ENCODE measurements around the gene DVL1.
A peak's percentile ranks its signal among the peaks of the same experiment; 100 is the strongest.

DVL1 gene

DNA sequence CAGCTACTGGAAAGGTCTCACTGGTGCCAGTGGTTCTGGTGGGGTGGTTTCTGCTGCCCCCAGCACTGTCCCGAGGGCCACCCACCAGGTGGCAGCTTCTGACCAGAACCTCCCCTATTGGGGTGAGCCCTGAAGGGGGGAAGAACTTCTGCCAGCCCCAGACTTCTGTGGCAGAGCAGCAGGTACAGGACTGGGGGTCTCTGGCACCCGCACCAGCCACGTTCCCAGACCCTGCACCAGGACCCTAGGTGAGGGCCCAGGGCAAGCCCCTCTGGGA lies 39.2 kb downstream of the DVL1 start:
- DNase-seq (ENCODE audit: low read depth), result no peak

- DNase-seq (ENCODE audit: low read depth), result peak; percentile 40
These were observed 39.7 kb downstream of the DVL1 start for GRCh38 chr1:1309251-1310108.

- no peak for DNase-seq (ENCODE audit: low read depth)
These were observed 40.4 kb downstream of the DVL1 start for GRCh38 chr1:1308756-1309250.

DNA sequence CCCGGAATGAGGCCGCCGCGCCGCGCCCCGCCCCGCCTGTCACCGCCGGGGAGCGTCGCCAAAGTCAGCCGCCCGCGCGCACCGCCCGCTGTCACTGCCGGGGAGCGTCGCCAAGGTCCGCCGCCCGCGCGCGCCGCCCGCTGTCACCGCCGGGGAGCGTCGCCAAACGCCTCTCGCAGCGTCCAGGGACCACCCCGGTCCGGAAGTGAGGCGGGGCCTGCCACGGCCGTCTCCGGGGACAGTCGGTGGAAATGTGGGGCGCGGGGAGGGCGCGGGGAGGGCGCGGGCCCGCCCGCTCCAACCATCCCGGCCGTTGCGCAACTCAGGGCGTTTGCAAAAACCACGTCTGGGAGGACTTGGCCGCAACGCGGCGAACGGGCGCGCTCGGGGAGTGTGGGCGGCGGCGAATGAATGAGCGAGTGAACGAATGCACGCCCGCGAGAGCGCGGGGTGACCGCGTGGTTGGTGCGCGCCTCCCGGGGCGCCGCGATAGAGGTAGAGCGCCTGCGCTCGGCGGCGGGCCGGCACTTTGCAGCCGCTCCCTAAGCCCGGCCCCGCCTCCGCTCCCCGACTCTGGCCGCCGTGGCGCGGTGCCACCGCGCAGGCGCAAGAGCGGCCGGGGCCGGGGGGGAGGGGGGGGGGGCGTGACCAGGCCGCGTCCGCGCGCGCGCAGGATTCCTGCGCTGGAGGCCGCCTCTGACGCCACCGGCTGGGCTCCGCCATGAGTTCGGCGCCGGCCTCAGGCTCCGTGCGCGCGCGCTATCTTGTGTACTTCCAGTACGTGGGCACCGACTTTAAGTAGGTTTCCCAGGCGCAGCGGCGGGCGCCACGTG lies 41.1 kb downstream of the DVL1 start, which contains the start of the genes ACAP3 and PUSL1:
TSS of gene ACAP3 (minus strand) at position 8 of the 833 bp plus-strand sequence. CDS start 115 bp downstream, outside the sequence.
TSS of gene PUSL1 (plus strand) at position 675 of the 833 bp plus-strand sequence. CDS start at position 722, 47 bp downstream.
- peak; percentile 91 for DNase-seq (ENCODE audit: low read depth)

DNA sequence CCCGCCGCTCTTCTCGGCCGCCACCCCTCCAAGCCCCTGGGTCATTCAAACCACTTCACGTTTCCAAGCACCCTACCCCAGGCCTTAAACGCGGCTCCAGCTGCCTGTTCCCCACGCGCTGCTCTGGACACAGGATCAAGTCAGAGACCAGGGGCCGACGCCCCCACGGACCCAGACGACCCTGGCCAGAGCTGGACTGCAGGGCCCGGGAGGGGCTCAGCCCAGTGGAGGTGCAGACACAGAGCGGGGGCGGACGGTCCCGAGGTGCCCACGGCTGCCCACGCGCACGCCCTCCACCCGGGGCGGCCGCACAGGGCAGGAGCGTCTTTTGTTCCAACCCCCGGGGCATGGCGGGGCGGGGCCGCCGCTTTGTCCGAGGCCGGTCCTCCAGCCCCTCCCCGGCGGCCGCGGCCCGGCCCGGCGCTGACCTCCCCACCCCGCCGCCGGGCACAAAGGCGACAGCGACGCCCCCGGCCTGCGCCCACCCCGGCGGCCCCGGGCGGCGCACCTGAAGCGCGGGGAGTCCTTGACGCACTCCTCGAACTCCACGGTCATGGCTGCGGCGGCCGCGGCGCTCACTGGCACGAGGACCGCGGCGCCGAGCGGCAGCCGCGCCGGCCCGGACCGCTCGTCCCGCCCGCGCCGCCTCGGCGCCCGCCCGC lies 41.8 kb downstream of the DVL1 start:
- DNase-seq (ENCODE audit: low read depth), result peak; percentile 47

DNA sequence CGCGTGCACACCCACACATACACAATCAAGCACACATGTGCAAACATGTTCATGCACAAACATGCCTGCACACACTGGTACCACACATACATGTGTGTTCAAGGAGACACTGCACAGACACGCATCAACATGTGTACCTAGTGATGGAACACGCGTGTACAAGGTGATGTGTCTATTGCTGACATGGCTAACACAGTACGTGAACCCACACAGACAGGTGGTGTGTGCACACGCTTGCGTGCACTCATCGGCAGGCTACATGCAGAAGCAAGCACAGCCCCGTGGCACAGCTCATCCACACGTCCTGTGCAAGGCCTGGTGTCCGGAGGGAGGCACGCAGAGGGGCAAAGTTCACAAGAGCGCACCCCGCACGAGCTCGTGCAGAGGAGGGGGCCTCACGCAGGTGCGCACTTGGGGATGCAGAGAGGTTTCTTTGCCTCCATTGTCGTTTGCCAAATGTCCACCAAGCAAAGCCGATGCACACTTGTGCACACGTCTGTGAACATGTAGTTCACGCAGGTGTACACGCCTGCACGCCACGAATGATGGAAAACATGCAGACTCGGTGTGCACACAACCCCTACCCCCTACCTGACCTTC lies 42.5 kb downstream of the DVL1 start:
- no peak for DNase-seq (ENCODE audit: low read depth)

GRCh38 chr1:1306070-1306660 lies 43.1 kb downstream of the DVL1 start:
- peak; percentile 59 for DNase-seq (ENCODE audit: low read depth)

GRCh38 chr1:1305300-1306069 lies 43.7 kb downstream of the DVL1 start:
- peak; percentile 86 for DNase-seq (ENCODE audit: low read depth)

GRCh38 chr1:1304331-1305299 lies 44.6 kb downstream of the DVL1 start:
- DNase-seq (ENCODE audit: low read depth), result peak; percentile 84

DNA sequence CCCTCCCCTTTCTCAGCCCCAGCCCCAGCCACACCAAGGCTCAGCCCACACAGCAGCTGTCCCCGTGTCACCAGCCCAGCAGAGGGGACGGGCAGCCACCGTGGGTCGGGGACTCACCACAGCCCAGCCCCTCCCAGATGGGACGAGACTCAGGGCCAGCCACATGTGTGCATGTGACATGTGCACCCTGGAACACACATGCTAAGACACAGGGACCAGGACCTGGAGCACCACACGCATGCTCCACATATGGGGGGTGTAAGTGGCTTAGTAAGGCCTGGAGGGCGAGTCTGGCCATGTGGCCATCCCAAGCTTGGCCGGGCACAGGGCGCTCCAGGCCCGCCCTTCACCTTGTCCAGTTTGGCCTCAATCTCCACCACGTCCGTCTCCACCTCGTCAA lies 45.5 kb downstream of the DVL1 start:
- no peak for DNase-seq (ENCODE audit: low read depth)

GRCh38 chr1:1302951-1303509 lies 46.2 kb downstream of the DVL1 start:
- no peak for DNase-seq (ENCODE audit: low read depth)

- no peak for DNase-seq (ENCODE audit: low read depth)
These were observed 47.2 kb downstream of the DVL1 start for GRCh38 chr1:1302006-1302430.

GRCh38 chr1:1300352-1300739 lies 48.9 kb downstream of the DVL1 start:
- no peak for DNase-seq (ENCODE audit: low read depth)

GRCh38 chr1:1299686-1300351 lies 49.4 kb downstream of the DVL1 start:
- peak; percentile 28 for DNase-seq (ENCODE audit: low read depth)

- no peak for DNase-seq (ENCODE audit: low read depth)
These were observed 50.1 kb downstream of the DVL1 start for GRCh38 chr1:1298861-1299685.

- no peak for DNase-seq (ENCODE audit: low read depth)
These were observed 51.3 kb downstream of the DVL1 start for GRCh38 chr1:1297802-1298424.
